ENCODE data around the gene ABCC3.

DNA sequence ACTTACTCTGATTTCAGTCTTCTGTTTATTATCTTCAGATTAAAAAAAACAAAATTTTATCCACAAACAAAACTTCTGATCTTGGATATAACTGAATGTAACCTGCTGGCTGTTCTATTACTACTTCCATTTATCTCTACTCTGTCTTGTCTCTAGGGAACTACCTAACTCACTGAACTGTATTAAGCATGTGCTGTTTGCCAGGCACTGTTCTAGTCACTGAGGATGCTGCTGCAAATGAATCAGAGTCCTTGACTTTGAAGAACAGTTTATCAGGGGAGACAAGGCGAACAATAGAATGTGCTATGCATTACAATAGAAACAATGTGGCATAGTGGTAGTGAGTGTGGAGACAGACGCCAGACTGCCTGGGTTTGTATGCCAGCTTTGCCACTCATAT lies 75.3 kb downstream of the ABCC3 start:
- TF ChIP-seq, protein P1, sequence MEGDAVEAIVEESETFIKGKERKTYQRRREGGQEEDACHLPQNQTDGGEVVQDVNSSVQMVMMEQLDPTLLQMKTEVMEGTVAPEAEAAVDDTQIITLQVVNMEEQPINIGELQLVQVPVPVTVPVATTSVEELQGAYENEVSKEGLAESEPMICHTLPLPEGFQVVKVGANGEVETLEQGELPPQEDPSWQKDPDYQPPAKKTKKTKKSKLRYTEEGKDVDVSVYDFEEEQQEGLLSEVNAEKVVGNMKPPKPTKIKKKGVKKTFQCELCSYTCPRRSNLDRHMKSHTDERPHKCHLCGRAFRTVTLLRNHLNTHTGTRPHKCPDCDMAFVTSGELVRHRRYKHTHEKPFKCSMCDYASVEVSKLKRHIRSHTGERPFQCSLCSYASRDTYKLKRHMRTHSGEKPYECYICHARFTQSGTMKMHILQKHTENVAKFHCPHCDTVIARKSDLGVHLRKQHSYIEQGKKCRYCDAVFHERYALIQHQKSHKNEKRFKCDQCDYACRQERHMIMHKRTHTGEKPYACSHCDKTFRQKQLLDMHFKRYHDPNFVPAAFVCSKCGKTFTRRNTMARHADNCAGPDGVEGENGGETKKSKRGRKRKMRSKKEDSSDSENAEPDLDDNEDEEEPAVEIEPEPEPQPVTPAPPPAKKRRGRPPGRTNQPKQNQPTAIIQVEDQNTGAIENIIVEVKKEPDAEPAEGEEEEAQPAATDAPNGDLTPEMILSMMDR (IDR thresholded peaks at IDR 0.05): no peak
- no peak for TF ChIP-seq POLR2A (IDR thresholded peaks at IDR 0.05)
